Effector memory CD4-positive, alpha-beta T cell (primary cell): ENCODE measurements around the gene LRMDA.
"Not testable (repeated sequence)": the region's sequence is repeated elsewhere in the genome, so short reads cannot be mapped to it uniquely, and the experiment has no call there.

Source experiments
- DNase-seq, 3 donors: peaks; one replicate each; pipeline ENCODE4 v3.0.0-alpha.2; 2020
- H3K27ac ChIP-seq: 2 replicates; pipeline ENCODE4 v1.7.0; 2013; ENCODE audit warnings: mild to moderate bottlenecking, low read length, moderate library complexity; ENCODE audit not compliant: insufficient read depth, poor library complexity, severe bottlenecking
- H3K27me3 ChIP-seq: replicated peaks from 2 replicates; pipeline ENCODE4 v1.7.0; 2013; ENCODE audit warnings: mild to moderate bottlenecking, low read length; ENCODE audit not compliant: insufficient read depth, control insufficient read depth, poor library complexity, severe bottlenecking
- H3K36me3 ChIP-seq: 2 replicates; pipeline ENCODE4 v1.7.0; 2013; ENCODE audit warnings: mild to moderate bottlenecking, low read length, moderate library complexity; ENCODE audit not compliant: control insufficient read depth, insufficient read depth
- H3K4me1 ChIP-seq: 2 replicates; pipeline ENCODE4 v1.7.0; 2013; ENCODE audit warnings: low read length, mild to moderate bottlenecking; ENCODE audit not compliant: control insufficient read depth, insufficient read depth, poor library complexity, severe bottlenecking
- H3K4me3 ChIP-seq: 2 replicates; pipeline ENCODE4 v1.7.0; 2013; ENCODE audit warnings: low read length, low read depth, mild to moderate bottlenecking; ENCODE audit not compliant: insufficient read depth, poor library complexity, severe bottlenecking
- H3K9me3 ChIP-seq: 2 replicates; pipeline ENCODE4 v1.7.0; 2013; ENCODE audit warnings: mild to moderate bottlenecking, low read length, moderate library complexity; ENCODE audit not compliant: control insufficient read depth

The LRMDA gene

GRCh38 chr10:75512203-75512933 is 80.9 kb downstream of the LRMDA start:
- Histone ChIP-seq H3K9me3 (no peaks in the 10 kb centered on the region), H3K36me3 (no peaks in the 10 kb centered on the region), H3K4me3 (no peak overlapping the region), H3K4me1 (peaks cover 3% of the 10 kb centered on the region), H3K27me3 (no peaks in the 10 kb centered on the region), H3K27ac (no peak overlapping the region)
- no peak for DNase-seq

GRCh38 chr10:75513292-75513885 is 82.0 kb downstream of the LRMDA start:
- no peak for DNase-seq
- Histone ChIP-seq H3K9me3 (no peaks in the 10 kb centered on the region), H3K27ac (no peak overlapping the region), H3K36me3 (no peaks in the 10 kb centered on the region), H3K4me3 (no peak overlapping the region), H3K27me3 (no peaks in the 10 kb centered on the region), H3K4me1 (peaks cover 3% of the 10 kb centered on the region)

GRCh38 chr10:75514830-75515229 is 83.4 kb downstream of the LRMDA start:
- Histone ChIP-seq H3K27me3 (no peaks in the 10 kb centered on the region), H3K27ac (no peak overlapping the region), H3K36me3 (no peaks in the 10 kb centered on the region), H3K4me3 (no peak overlapping the region), H3K9me3 (no peaks in the 10 kb centered on the region), H3K4me1 (no peaks in the 10 kb centered on the region)
- no peak for DNase-seq

GRCh38 chr10:75516154-75516553 is 84.7 kb downstream of the LRMDA start:
- DNase-seq, H3K27ac ChIP-seq, H3K36me3 ChIP-seq, H3K9me3 ChIP-seq, H3K4me3 ChIP-seq, H3K4me1 ChIP-seq, H3K27me3 ChIP-seq: not testable (repeated sequence)

GRCh38 chr10:75519213-75519612 is 87.8 kb downstream of the LRMDA start:
- not testable (repeated sequence) for DNase-seq, H3K4me1 ChIP-seq, H3K4me3 ChIP-seq, H3K36me3 ChIP-seq, H3K9me3 ChIP-seq, H3K27me3 ChIP-seq, H3K27ac ChIP-seq

GRCh38 chr10:75521194-75521829 is 89.9 kb downstream of the LRMDA start:
- not testable (repeated sequence) for H3K4me3 ChIP-seq, H3K36me3 ChIP-seq, H3K27me3 ChIP-seq, H3K9me3 ChIP-seq, H3K4me1 ChIP-seq, H3K27ac ChIP-seq, DNase-seq

GRCh38 chr10:75525067-75525466 is 93.6 kb downstream of the LRMDA start:
- H3K27ac ChIP-seq, result no peak overlapping the region
- no peaks in the 10 kb centered on the region for H3K9me3 ChIP-seq
- H3K4me1 ChIP-seq, result no peaks in the 10 kb centered on the region
- no peak overlapping the region for H3K4me3 ChIP-seq
- H3K36me3 ChIP-seq, result no peaks in the 10 kb centered on the region
- H3K27me3 ChIP-seq, result peaks cover 4% of the 10 kb centered on the region
- no peak for DNase-seq

- DNase-seq, result no peak
These were observed 94.2 kb downstream of the LRMDA start for GRCh38 chr10:75525646-75526045.

GRCh38 chr10:75527542-75527941 is 96.1 kb downstream of the LRMDA start:
- Histone ChIP-seq H3K27ac (no peak overlapping the region), H3K9me3 (no peaks in the 10 kb centered on the region), H3K4me3 (no peak overlapping the region), H3K36me3 (no peaks in the 10 kb centered on the region), H3K4me1 (no peaks in the 10 kb centered on the region), H3K27me3 (no peaks in the 10 kb centered on the region)
- DNase-seq, result no peak

More at GRCh38 chr10:75525646-75526045, 94.2 kb downstream of the LRMDA start:
- H3K4me1 ChIP-seq, result no peaks in the 10 kb centered on the region
- H3K4me3 ChIP-seq, result no peak overlapping the region
- H3K27ac ChIP-seq, result no peak overlapping the region
- H3K36me3 ChIP-seq, result no peaks in the 10 kb centered on the region
- H3K27me3 ChIP-seq, result peaks cover 4% of the 10 kb centered on the region
- H3K9me3 ChIP-seq, result no peaks in the 10 kb centered on the region

GRCh38 chr10:75528392-75528791 is 97.0 kb downstream of the LRMDA start:
- Histone ChIP-seq H3K4me1 (no peaks in the 10 kb centered on the region), H3K4me3 (no peak overlapping the region), H3K27me3 (no peaks in the 10 kb centered on the region), H3K27ac (no peak overlapping the region), H3K9me3 (no peaks in the 10 kb centered on the region), H3K36me3 (no peaks in the 10 kb centered on the region)
- no peak for DNase-seq
